SK-N-SH (cell line): ENCODE data around the gene CCDC50. TPM values are rescaled to one million over a fixed set of nuclear protein-coding genes. Genes with fewer than 3 reads are reported as not detected.

Experiments
- CTCF ChIA-PET: fragments of 300-600, 350-600 bp; formaldehyde crosslinking; extraction: SDS; loops from one replicate; lab custom pipeline; 2021; lab: Yijun Ruan, JAX
- POLR2A ChIA-PET: fragments of 350-600 bp; sonication (Branson Sonifier 250); formaldehyde crosslinking; extraction: SDS; loops from one replicate; lab custom pipeline; 2020; ENCODE audit warnings: antibody characterized with exemption, inconsistent platforms; lab: Yijun Ruan, JAX
- DNase-seq: peaks from one replicate; pipeline ENCODE4 v3.0.0; 2012
- H2AFZ ChIP-seq: fragments of 200-600 bp; sonication (generic); 2 replicates; pipeline ENCODE4 v1.8.1; 2016; ENCODE audit warnings: antibody characterized with exemption, mild to moderate bottlenecking, low read depth
- H3F3A ChIP-seq: fragments of 200-600 bp; sonication (generic); replicated peaks from 2 replicates; pipeline ENCODE3; 2016; ENCODE audit warnings: antibody characterized with exemption, mild to moderate bottlenecking; ENCODE audit not compliant: insufficient read depth
- H3K27ac ChIP-seq, 2 experiments: fragments of 200-500 bp in 1 of 2; fragments of 200-600 bp in 1 of 2; sonication (Bioruptor generic) in 1 of 2; sonication (generic), shearing (Covaris generic) in 1 of 2; 2 replicates each; pipeline versions ENCODE4 v1.5.1 to v1.6.1; 2014 to 2016; ENCODE audit warnings: low read depth in 2 of 2, inconsistent platforms in 1 of 2, low read length in 1 of 2, mild to moderate bottlenecking in 1 of 2, mixed read lengths in 1 of 2
- H3K27me3 ChIP-seq: fragments of 200-600 bp; sonication (generic), shearing (Covaris generic); 2 replicates; pipeline ENCODE4 v1.6.1; 2016; ENCODE audit warnings: mixed run types; ENCODE audit not compliant: insufficient read depth
- H3K36me3 ChIP-seq, 2 experiments: fragments of 200-500 bp in 1 of 2; fragments of 200-600 bp in 1 of 2; sonication (Bioruptor generic) in 1 of 2; sonication (generic) in 1 of 2; replicated peaks in 1 of 2; 2 replicates each; pipeline versions ENCODE3 to v1.5.1; 2014 to 2016; ENCODE audit warnings: low read length in 1 of 2, mild to moderate bottlenecking in 1 of 2; ENCODE audit not compliant: insufficient read depth in 2 of 2, control insufficient read depth in 1 of 2
- H3K4me1 ChIP-seq, 2 experiments: fragments of 200-500 bp in 1 of 2; fragments of 200-600 bp in 1 of 2; sonication (Bioruptor generic) in 1 of 2; sonication (generic), shearing (Covaris generic) in 1 of 2; 2 replicates each; pipeline versions ENCODE4 v1.5.1 to v1.6.1; 2014 to 2016; ENCODE audit warnings: low read depth in 1 of 2, low read length in 1 of 2, mixed run types in 1 of 2; ENCODE audit not compliant: insufficient read depth in 2 of 2, control insufficient read depth in 1 of 2
- H3K4me2 ChIP-seq: fragments of 200-600 bp; sonication (generic), shearing (Covaris generic); 2 replicates; pipeline ENCODE4 v1.6.1; 2017; ENCODE audit warnings: mixed run types
- H3K4me3 ChIP-seq, 2 experiments: fragments of 200-500 bp in 1 of 2; fragments of 200-600 bp in 1 of 2; sonication (Bioruptor generic) in 1 of 2; sonication (generic), shearing (Covaris generic) in 1 of 2; 2 replicates each; pipeline versions ENCODE4 v1.5.1 to v1.8.1; 2014 to 2016; ENCODE audit warnings: low read depth in 2 of 2, inconsistent platforms in 1 of 2, low read length in 1 of 2, mild to moderate bottlenecking in 1 of 2, mixed read lengths in 1 of 2, moderate library complexity in 1 of 2
- H3K79me2 ChIP-seq: fragments of 200-600 bp; sonication (generic); 2 replicates; pipeline ENCODE4 v1.8.1; 2017; ENCODE audit warnings: mild to moderate bottlenecking; ENCODE audit not compliant: insufficient read depth
- H3K9ac ChIP-seq: fragments of 200-600 bp; sonication (generic); 2 replicates; pipeline ENCODE4 v1.6.1; 2017; ENCODE audit warnings: mixed run types
- H3K9me2 ChIP-seq: fragments of 200-600 bp; sonication (generic); 2 replicates; pipeline ENCODE4 v1.6.1; 2017; ENCODE audit warnings: mixed run types
- H3K9me3 ChIP-seq: fragments of 200-600 bp; sonication (generic); 2 replicates; pipeline ENCODE4 v1.6.1; 2017; ENCODE audit warnings: mixed run types, mild to moderate bottlenecking, moderate library complexity
- H4K20me1 ChIP-seq: fragments of 200-600 bp; sonication (generic); 2 replicates; pipeline ENCODE4 v1.6.1; 2017; ENCODE audit warnings: mild to moderate bottlenecking, mixed run types; ENCODE audit not compliant: insufficient read depth
- CHD2 ChIP-seq: fragments of 150-350 bp; IDR thresholded peaks from 2 replicates; pipeline ENCODE4 v1.6.1; 2018; ENCODE audit warnings: low read length; ENCODE audit not compliant: partially characterized antibody
- CTCF ChIP-seq: fragments of 200-600 bp; sonication (generic); IDR thresholded peaks from 2 replicates; pipeline ENCODE4 v1.6.1; 2017; ENCODE audit warnings: antibody characterized with exemption, mild to moderate bottlenecking, moderate library complexity
- ELF1 ChIP-seq: IDR thresholded peaks from 2 replicates; pipeline ENCODE4 v1.4.0; 2012
- EP300 ChIP-seq, 2 experiments: IDR thresholded peaks; 2 replicates each; pipeline versions ENCODE4 v1.4.0 to v1.6.1; 2012; ENCODE audit warnings: borderline replicate concordance in 1 of 2, low read depth in 1 of 2, low read length in 1 of 2
- FOSL2 ChIP-seq: IDR thresholded peaks from 2 replicates; pipeline ENCODE4 v1.4.0; 2012; ENCODE audit warnings: low read depth, mild to moderate bottlenecking, moderate library complexity, borderline replicate concordance
- FOXJ3 ChIP-seq: sonication (generic); formaldehyde crosslinking; IDR thresholded peaks from 2 replicates; pipeline ENCODE4 v1.5.1; 2020; ENCODE audit warnings: mild to moderate bottlenecking, missing genetic modification reagents
- GABPA ChIP-seq: IDR thresholded peaks from 2 replicates; pipeline ENCODE4 v1.4.0; 2012; ENCODE audit warnings: low read depth, mild to moderate bottlenecking
- GATA2 ChIP-seq: sonication (generic); formaldehyde crosslinking; IDR thresholded peaks from 2 replicates; pipeline ENCODE4 v1.5.0; 2020; ENCODE audit warnings: mild to moderate bottlenecking, missing genetic modification reagents
- MXI1 ChIP-seq: IDR thresholded peaks from 2 replicates; pipeline ENCODE4 v1.6.1; 2012; ENCODE audit warnings: mild to moderate bottlenecking, low read depth, low read length, improper control_type of control experiment
- PBX3 ChIP-seq: IDR thresholded peaks from 2 replicates; pipeline ENCODE4; 2012
- RAD21 ChIP-seq: IDR thresholded peaks from 2 replicates; pipeline ENCODE4 v1.6.1; 2012; ENCODE audit warnings: mild to moderate bottlenecking, low read length
- RCOR1 ChIP-seq: fragments of 150-350 bp; IDR thresholded peaks from 2 replicates; pipeline ENCODE4 v1.6.1; 2017; ENCODE audit warnings: antibody characterized with exemption, low read length
- RXRA ChIP-seq: IDR thresholded peaks from 2 replicates; pipeline ENCODE4 v1.4.0; 2012; ENCODE audit warnings: low read depth, mild to moderate bottlenecking, borderline replicate concordance
- SIN3A ChIP-seq: IDR thresholded peaks from 2 replicates; pipeline ENCODE4 v1.6.1; 2012; ENCODE audit warnings: low read depth, mild to moderate bottlenecking, low read length, moderate library complexity, borderline replicate concordance
- TEAD4 ChIP-seq: IDR thresholded peaks from 2 replicates; pipeline ENCODE4 v1.4.0; 2012; ENCODE audit warnings: mild to moderate bottlenecking, borderline replicate concordance; ENCODE audit not compliant: insufficient read depth
- YY1 ChIP-seq: IDR thresholded peaks from 2 replicates; pipeline ENCODE4 v1.4.0; 2012; ENCODE audit warnings: low read depth, mild to moderate bottlenecking
- ZBTB33 ChIP-seq: IDR thresholded peaks from 2 replicates; pipeline ENCODE4 v1.4.0; 2012; ENCODE audit warnings: low read depth, borderline replicate concordance
- WGBS: methylation state at CpG from one replicate; pipeline ENCODE4 v1.1.6; 2017; ENCODE audit warnings: low lambda C conversion rate; 5-methylcytosine and 5-hydroxymethylcytosine counted together
- polyA plus RNA-seq, 3 experiments: library from polyadenylated mRNA; depleted of rRNA; stranded (reverse); fragments of >200 nt; gene quantifications; 2 replicates each; pipeline ENCODE4 v1.2.3, GENCODE V29; 2012

CCDC50 gene
- polyA plus RNA-seq, 1 of the 3 experiments (the other 2 are of a cell fraction) = 21.9 TPM

- no peaks in the 10 kb centered on the region for H3K9me3 ChIP-seq
- no peak overlapping the region for H3K4me2 ChIP-seq
- ChIA-PET POLR2A (no interaction called here), CTCF (no interaction called here)
- no peaks in the 10 kb centered on the region for H3K79me2 ChIP-seq
- H3F3A ChIP-seq = no peaks in the 10 kb centered on the region
- no peak overlapping the region for H3K27ac ChIP-seq
- no peak overlapping the region for H3K4me3 ChIP-seq
- 73% methylated on average over 4 of the region's 4 CpGs for WGBS
- no peaks in the 10 kb centered on the region for H3K36me3 ChIP-seq
- no peaks in the 10 kb centered on the region for H3K27me3 ChIP-seq
- DNase-seq = no peak
- no peak overlapping the region for H3K9ac ChIP-seq
- H4K20me1 ChIP-seq = no peaks in the 10 kb centered on the region
- H2AFZ ChIP-seq = no peak overlapping the region
- H3K9me2 ChIP-seq = no peaks in the 10 kb centered on the region
- no peaks in the 10 kb centered on the region for H3K4me1 ChIP-seq
- TF ChIP-seq EP300 (IDR thresholded peaks at IDR 0.05; ENCODE audit: borderline replicate concordance in 1 of 2, low read depth in 1 of 2, low read length in 1 of 2) = no peak
- TF ChIP-seq CTCF = no peak
- TF ChIP-seq YY1 = no peak
- no peak for TF ChIP-seq PBX3
- TF ChIP-seq FOSL2 = no peak
- TF ChIP-seq RXRA = no peak
- no peak for TF ChIP-seq SIN3A
- TF ChIP-seq RCOR1 = no peak
- no peak for TF ChIP-seq GABPA
- TF ChIP-seq TEAD4 = no peak
- no peak for TF ChIP-seq CHD2
- TF ChIP-seq ZBTB33 = no peak
- no peak for TF ChIP-seq FOXJ3
- no peak for TF ChIP-seq RAD21
- no peak for TF ChIP-seq MXI1
- TF ChIP-seq GATA2 (CRISPR knock-in tag) = no peak
- TF ChIP-seq ELF1 = no peak
- TF ChIP-seq, all 33 proteins: peak for 0
These were observed 22.8 kb upstream of the CCDC50 start for GRCh38 chr3:191306428-191306827.
